ENCODE results near the gene UXT.

The UXT gene

DNA sequence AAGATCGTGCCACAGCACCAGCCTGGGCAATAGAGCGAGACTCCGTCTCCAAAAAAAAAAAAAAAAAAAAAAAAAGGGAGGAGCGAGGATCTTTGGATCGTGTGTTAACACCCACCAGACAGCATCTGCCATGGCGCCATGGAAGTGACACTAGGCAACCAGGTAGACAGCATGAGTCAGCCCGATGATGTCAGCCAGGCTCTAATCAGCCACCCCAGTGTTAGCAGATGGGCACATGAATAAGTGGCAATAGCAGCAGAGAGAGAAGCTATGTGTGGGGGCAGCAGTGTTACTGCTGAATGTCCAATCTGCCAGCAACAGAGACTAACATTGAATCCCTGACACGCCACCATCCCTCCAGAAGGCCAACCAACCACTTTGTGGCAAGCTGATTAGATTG lies 45.9 kb downstream of the UXT start:
- H3K9ac ChIP-seq (ENCODE audit: low read depth, low read length), result no peak overlapping the region
- ATAC-seq (ENCODE audit: insufficient read depth, low read depth) (no peak), DNase-seq (no peak)
- H3K36me3 ChIP-seq (ENCODE audit: insufficient read depth, low read length), result no peaks in the 10 kb centered on the region
- H3K4me2 ChIP-seq (ENCODE audit: insufficient read depth, low read length), result no peak overlapping the region
- no peaks in the 10 kb centered on the region for H3K27me3 ChIP-seq (ENCODE audit: insufficient read depth, low read length, poor library complexity)
- no peak for TF ChIP-seq CTCF (IDR thresholded peaks at IDR 0.05; ENCODE audit: borderline replicate concordance, extremely low read depth, low read length, poor library complexity, severe bottlenecking)
- no peak for TF ChIP-seq EZH2 (IDR thresholded peaks at IDR 0.05; ENCODE audit: borderline replicate concordance, low read depth, low read length, severe bottlenecking)
- H2AFZ ChIP-seq (ENCODE audit: low read depth, low read length), result no peak overlapping the region
- no peaks in the 10 kb centered on the region for H3K9me3 ChIP-seq (ENCODE audit: insufficient read depth, low read length, severe bottlenecking)
- H3K79me2 ChIP-seq (ENCODE audit: insufficient read depth, low read length), result no peaks in the 10 kb centered on the region
- no peak overlapping the region for H3K4me3 ChIP-seq (ENCODE audit: low read depth in 1 of 2, low read length in 2 of 2)
- H4K20me1 ChIP-seq (ENCODE audit: insufficient read depth, low read length), result no peaks in the 10 kb centered on the region
- no peaks in the 10 kb centered on the region for H3K4me1 ChIP-seq (ENCODE audit: insufficient read depth, low read length)
- no peak overlapping the region for H3K27ac ChIP-seq (ENCODE audit: low read length)

DNA sequence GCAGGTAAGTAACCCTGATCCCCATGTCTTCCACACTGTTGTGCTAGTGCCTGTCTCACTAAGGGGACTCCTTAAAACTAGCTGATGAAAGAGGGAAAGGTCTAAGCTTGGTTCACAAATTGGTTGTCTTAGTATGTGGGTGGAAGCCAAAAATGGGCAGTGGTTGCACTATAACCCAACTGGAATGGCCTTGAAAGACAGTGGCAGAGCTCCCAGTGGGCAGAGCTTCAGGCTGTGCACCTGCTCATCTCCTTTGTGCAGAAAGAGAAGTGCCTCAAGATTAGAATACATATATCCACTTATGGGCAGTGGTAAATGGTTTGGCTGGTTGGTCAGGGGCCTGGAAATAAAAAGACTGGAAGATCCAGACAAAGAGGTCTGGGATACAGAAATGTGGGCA lies 46.6 kb downstream of the UXT start:
- no peak for DNase-seq
- H4K20me1 ChIP-seq (ENCODE audit: insufficient read depth, low read length), result no peaks in the 10 kb centered on the region
- no peak overlapping the region for H3K4me2 ChIP-seq (ENCODE audit: insufficient read depth, low read length)
- H3K79me2 ChIP-seq (ENCODE audit: insufficient read depth, low read length), result no peaks in the 10 kb centered on the region
- no peak overlapping the region for H3K4me3 ChIP-seq (ENCODE audit: low read depth in 1 of 2, low read length in 2 of 2)
- no peaks in the 10 kb centered on the region for H3K36me3 ChIP-seq (ENCODE audit: insufficient read depth, low read length)
- no peak for ATAC-seq (ENCODE audit: insufficient read depth, low read depth)
- H3K9ac ChIP-seq (ENCODE audit: low read depth, low read length), result no peak overlapping the region
- no peaks in the 10 kb centered on the region for H3K9me3 ChIP-seq (ENCODE audit: insufficient read depth, low read length, severe bottlenecking)
- H3K27me3 ChIP-seq (ENCODE audit: insufficient read depth, low read length, poor library complexity), result no peaks in the 10 kb centered on the region
- no peak overlapping the region for H3K27ac ChIP-seq (ENCODE audit: low read length)
- H3K4me1 ChIP-seq (ENCODE audit: insufficient read depth, low read length), result no peaks in the 10 kb centered on the region
- TF ChIP-seq CTCF (IDR thresholded peaks at IDR 0.05; ENCODE audit: borderline replicate concordance, extremely low read depth, low read length, poor library complexity, severe bottlenecking), result no peak
- TF ChIP-seq EZH2 (IDR thresholded peaks at IDR 0.05; ENCODE audit: borderline replicate concordance, low read depth, low read length, severe bottlenecking), result no peak
- H2AFZ ChIP-seq (ENCODE audit: low read depth, low read length), result no peak overlapping the region

DNA sequence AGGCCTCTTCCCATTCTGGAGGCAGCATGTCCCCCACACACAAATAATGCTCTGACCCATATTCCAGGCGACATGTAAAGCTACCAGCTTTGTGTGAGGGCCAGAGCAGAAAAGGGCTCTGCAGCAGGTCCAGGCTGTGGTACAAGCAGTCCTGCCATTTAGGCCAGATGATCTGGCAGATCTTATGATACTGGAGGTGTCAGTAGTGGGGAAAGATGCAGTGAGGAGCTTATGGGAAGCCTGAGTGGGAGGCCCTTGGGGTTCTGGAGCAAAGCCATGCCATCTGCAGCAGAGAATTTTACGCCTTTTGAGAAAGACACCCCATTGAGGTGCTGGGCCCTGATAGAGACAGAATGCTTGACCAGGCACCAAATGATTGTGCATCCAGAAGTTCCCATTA lies 47.1 kb downstream of the UXT start:
- TF ChIP-seq EZH2 (IDR thresholded peaks at IDR 0.05; ENCODE audit: borderline replicate concordance, low read depth, low read length, severe bottlenecking) (no peak), CTCF (IDR thresholded peaks at IDR 0.05; ENCODE audit: borderline replicate concordance, extremely low read depth, low read length, poor library complexity, severe bottlenecking) (no peak)
- H3K79me2 ChIP-seq (ENCODE audit: insufficient read depth, low read length), result no peaks in the 10 kb centered on the region

DNA sequence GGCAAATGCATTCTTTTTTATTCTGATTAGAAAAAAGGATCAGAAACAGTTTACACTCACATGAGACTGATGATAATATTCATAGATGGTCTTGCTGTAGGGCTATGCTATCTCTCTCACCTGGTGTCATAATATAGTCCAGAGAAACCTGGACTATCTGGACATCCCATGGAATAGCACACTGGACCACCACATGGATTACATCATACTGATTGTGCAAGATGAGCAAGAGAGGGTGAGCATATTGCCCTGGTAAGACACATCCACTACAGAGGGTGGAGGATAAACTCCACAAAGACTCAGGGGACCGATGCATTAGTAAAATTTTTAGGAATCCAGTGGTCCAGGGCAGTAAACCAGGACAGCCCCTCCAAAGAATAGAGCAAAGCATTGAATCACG lies 47.5 kb downstream of the UXT start:
- H3K4me2 ChIP-seq (ENCODE audit: insufficient read depth, low read length), result no peak overlapping the region
- no peak overlapping the region for H3K9ac ChIP-seq (ENCODE audit: low read depth, low read length)
- no peaks in the 10 kb centered on the region for H3K27me3 ChIP-seq (ENCODE audit: insufficient read depth, low read length, poor library complexity)
- no peaks in the 10 kb centered on the region for H4K20me1 ChIP-seq (ENCODE audit: insufficient read depth, low read length)
- no peak overlapping the region for H3K4me3 ChIP-seq (ENCODE audit: low read depth in 1 of 2, low read length in 2 of 2)
- ATAC-seq (ENCODE audit: insufficient read depth, low read depth), result no peak
- no peak overlapping the region for H2AFZ ChIP-seq (ENCODE audit: low read depth, low read length)
- H3K27ac ChIP-seq (ENCODE audit: low read length), result no peak overlapping the region
- H3K79me2 ChIP-seq (ENCODE audit: insufficient read depth, low read length), result no peaks in the 10 kb centered on the region
- H3K36me3 ChIP-seq (ENCODE audit: insufficient read depth, low read length), result no peaks in the 10 kb centered on the region
- no peaks in the 10 kb centered on the region for H3K4me1 ChIP-seq (ENCODE audit: insufficient read depth, low read length)
- H3K9me3 ChIP-seq (ENCODE audit: insufficient read depth, low read length, severe bottlenecking), result no peaks in the 10 kb centered on the region
- DNase-seq, result no peak
- no peak for TF ChIP-seq EZH2 (IDR thresholded peaks at IDR 0.05; ENCODE audit: borderline replicate concordance, low read depth, low read length, severe bottlenecking)
- TF ChIP-seq CTCF (IDR thresholded peaks at IDR 0.05; ENCODE audit: borderline replicate concordance, extremely low read depth, low read length, poor library complexity, severe bottlenecking), result no peak

More for the DNA sequence above, 47.1 kb downstream of the UXT start:
- H3K27ac ChIP-seq (ENCODE audit: low read length), result no peak overlapping the region
- H2AFZ ChIP-seq (ENCODE audit: low read depth, low read length), result no peak overlapping the region
- H3K4me2 ChIP-seq (ENCODE audit: insufficient read depth, low read length), result no peak overlapping the region
- H3K9me3 ChIP-seq (ENCODE audit: insufficient read depth, low read length, severe bottlenecking), result no peaks in the 10 kb centered on the region
- no peak overlapping the region for H3K9ac ChIP-seq (ENCODE audit: low read depth, low read length)
- no peaks in the 10 kb centered on the region for H3K27me3 ChIP-seq (ENCODE audit: insufficient read depth, low read length, poor library complexity)
- DNase-seq (no peak), ATAC-seq (ENCODE audit: insufficient read depth, low read depth) (no peak)
- H3K4me3 ChIP-seq (ENCODE audit: low read depth in 1 of 2, low read length in 2 of 2), result no peak overlapping the region
- no peaks in the 10 kb centered on the region for H3K4me1 ChIP-seq (ENCODE audit: insufficient read depth, low read length)
- H4K20me1 ChIP-seq (ENCODE audit: insufficient read depth, low read length), result no peaks in the 10 kb centered on the region
- no peaks in the 10 kb centered on the region for H3K36me3 ChIP-seq (ENCODE audit: insufficient read depth, low read length)
